ENCODE data around the gene OR2F2.

OR2F2 gene

GRCh38 chr7:143934526-143935325 lies at the start of gene OR2F2:
Gene OR2F2, plus strand, starts transcription at chr7:143935233. Its CDS starts 0 bp downstream, at chr7:143935233.
- FAIRE-seq, result no peak

GRCh38 chr7:143885951-143886350 lies 49.1 kb upstream of the OR2F2 start:
- FAIRE-seq, result no peak

- no peak for FAIRE-seq
Measured at GRCh38 chr7:143886826-143887477, 48.1 kb upstream of the OR2F2 start.

GRCh38 chr7:143889068-143889467 lies 46.0 kb upstream of the OR2F2 start:
- no peak for FAIRE-seq

GRCh38 chr7:143890558-143890957 lies 44.5 kb upstream of the OR2F2 start:
- FAIRE-seq, result no peak

GRCh38 chr7:143891457-143891856 lies 43.6 kb upstream of the OR2F2 start:
- no peak for FAIRE-seq

GRCh38 chr7:143892527-143893300 lies 42.3 kb upstream of the OR2F2 start:
- no peak for FAIRE-seq

GRCh38 chr7:143896667-143897066 lies 38.4 kb upstream of the OR2F2 start:
- peak; percentile 39 for FAIRE-seq

GRCh38 chr7:143898810-143899209 lies 36.2 kb upstream of the OR2F2 start:
- FAIRE-seq, result no peak

GRCh38 chr7:143900230-143900766 lies 34.7 kb upstream of the OR2F2 start:
- FAIRE-seq, result no peak

GRCh38 chr7:143901332-143901667 lies 33.7 kb upstream of the OR2F2 start:
- FAIRE-seq, result no peak

- FAIRE-seq, result peak; percentile 87
Measured at GRCh38 chr7:143901668-143902331, 33.2 kb upstream of the OR2F2 start, which contains the start of gene TCAF1. Gene TCAF1, minus strand, starts transcription at chr7:143902176. Its CDS starts 25,568 bp downstream, at chr7:143876608.

GRCh38 chr7:143902332-143902899 lies 32.6 kb upstream of the OR2F2 start:
- no peak for FAIRE-seq

GRCh38 chr7:143905509-143905908 lies 29.5 kb upstream of the OR2F2 start:
- FAIRE-seq, result no peak

- no peak for FAIRE-seq
Measured at GRCh38 chr7:143906151-143906550, 28.9 kb upstream of the OR2F2 start.

- FAIRE-seq, result no peak
Measured at GRCh38 chr7:143906895-143907294, 28.1 kb upstream of the OR2F2 start.

GRCh38 chr7:143908120-143908519 lies 26.9 kb upstream of the OR2F2 start:
- FAIRE-seq, result no peak

GRCh38 chr7:143909863-143910262 lies 25.2 kb upstream of the OR2F2 start:
- no peak for FAIRE-seq

GRCh38 chr7:143910473-143911248 lies 24.4 kb upstream of the OR2F2 start:
- no peak for FAIRE-seq

GRCh38 chr7:143913945-143914615 lies 21.0 kb upstream of the OR2F2 start:
- no peak for FAIRE-seq

Measured in endometrium (tissue), 2 donors.